Measurements from ENCODE around the gene QPCTL. TPM values are rescaled to one million over a fixed set of nuclear protein-coding genes. Genes with fewer than 3 reads are reported as not detected.

QPCTL gene
- total and polyA plus RNA-seq, 9 of the 15 experiments (the other 6 are each of a cell fraction or from before 2014, with no cell fraction given) = 0.99 to 31.3 (median 12.7) TPM

DNA sequence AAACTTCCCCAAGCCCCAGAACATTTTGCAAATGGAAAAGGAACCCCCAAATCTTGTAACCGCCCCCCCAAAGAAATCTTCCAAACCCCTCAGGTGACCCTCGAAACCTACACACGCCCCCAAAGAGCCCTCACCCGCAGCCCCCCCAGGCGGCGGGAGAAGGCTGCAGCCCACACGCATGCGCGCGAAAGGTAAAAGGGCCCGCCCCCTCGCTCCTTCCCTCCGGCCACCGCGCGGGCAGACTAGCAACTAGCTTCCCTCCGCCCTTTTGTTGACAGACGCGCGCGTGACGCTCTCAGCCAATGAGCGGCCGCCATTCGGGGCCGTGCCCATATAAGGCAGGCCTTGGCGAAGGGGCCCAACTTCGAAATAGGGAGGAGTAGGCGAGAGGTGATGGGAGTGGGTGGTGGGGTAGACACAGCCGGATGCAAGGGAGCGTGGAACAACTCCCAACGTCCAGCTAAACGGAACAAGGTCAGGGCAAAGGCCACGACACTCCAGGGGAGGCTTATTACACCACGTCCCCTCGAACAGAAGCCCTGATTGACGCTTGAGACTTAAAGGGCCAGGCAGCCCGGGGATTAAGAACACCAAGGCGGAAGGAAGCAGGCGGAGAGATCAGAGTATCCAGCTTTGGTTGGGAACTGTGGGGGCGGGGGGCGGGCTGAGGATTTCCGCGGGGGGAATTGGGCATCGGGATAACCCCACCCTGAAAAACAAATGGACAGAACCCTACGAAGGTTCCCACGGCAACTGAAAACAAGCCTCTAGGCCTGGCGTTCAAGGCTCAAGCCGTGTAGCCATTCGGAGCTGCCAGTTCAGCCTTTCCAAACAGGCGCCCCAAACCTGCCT, 24.9 kb downstream of the QPCTL start (continued):
- TF ChIP-seq, protein P1, sequence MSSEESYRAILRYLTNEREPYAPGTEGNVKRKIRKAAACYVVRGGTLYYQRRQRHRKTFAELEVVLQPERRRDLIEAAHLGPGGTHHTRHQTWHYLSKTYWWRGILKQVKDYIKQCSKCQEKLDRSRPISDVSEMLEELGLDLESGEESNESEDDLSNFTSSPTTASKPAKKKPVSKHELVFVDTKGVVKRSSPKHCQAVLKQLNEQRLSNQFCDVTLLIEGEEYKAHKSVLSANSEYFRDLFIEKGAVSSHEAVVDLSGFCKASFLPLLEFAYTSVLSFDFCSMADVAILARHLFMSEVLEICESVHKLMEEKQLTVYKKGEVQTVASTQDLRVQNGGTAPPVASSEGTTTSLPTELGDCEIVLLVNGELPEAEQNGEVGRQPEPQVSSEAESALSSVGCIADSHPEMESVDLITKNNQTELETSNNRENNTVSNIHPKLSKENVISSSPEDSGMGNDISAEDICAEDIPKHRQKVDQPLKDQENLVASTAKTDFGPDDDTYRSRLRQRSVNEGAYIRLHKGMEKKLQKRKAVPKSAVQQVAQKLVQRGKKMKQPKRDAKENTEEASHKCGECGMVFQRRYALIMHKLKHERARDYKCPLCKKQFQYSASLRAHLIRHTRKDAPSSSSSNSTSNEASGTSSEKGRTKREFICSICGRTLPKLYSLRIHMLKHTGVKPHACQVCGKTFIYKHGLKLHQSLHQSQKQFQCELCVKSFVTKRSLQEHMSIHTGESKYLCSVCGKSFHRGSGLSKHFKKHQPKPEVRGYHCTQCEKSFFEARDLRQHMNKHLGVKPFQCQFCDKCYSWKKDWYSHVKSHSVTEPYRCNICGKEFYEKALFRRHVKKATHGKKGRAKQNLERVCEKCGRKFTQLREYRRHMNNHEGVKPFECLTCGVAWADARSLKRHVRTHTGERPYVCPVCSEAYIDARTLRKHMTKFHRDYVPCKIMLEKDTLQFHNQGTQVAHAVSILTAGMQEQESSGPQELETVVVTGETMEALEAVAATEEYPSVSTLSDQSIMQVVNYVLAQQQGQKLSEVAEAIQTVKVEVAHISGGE (CRISPR knock-in tag; IDR thresholded peaks at IDR 0.05) = peak in 1 of 3 experiments; percentile 87; a peak in 2 of 6 replicates
- TF ChIP-seq ETV6 (IDR thresholded peaks at IDR 0.05; ENCODE audit: borderline replicate concordance in 1 of 2, low read depth in 2 of 2, low read length in 1 of 2) (0 out of 4 replicates have a peak, but pooled peaks of 1 of the 2 experiments have one; percentile 43), ETV6 (CRISPR knock-in tag; IDR thresholded peaks at IDR 0.05; ENCODE audit: borderline replicate concordance) (no peak)

Data from K562 (cell line).